Measurements from ENCODE around the gene PAOX. TPM values are rescaled to one million over a fixed set of nuclear protein-coding genes. Genes with fewer than 3 reads are reported as not detected.

Gene PAOX
- total and polyA plus RNA-seq, 9 of the 15 experiments (the other 6 are each of a cell fraction or from before 2014, with no cell fraction given) = 0.80 to 6.4 (median 2.6) TPM

DNA sequence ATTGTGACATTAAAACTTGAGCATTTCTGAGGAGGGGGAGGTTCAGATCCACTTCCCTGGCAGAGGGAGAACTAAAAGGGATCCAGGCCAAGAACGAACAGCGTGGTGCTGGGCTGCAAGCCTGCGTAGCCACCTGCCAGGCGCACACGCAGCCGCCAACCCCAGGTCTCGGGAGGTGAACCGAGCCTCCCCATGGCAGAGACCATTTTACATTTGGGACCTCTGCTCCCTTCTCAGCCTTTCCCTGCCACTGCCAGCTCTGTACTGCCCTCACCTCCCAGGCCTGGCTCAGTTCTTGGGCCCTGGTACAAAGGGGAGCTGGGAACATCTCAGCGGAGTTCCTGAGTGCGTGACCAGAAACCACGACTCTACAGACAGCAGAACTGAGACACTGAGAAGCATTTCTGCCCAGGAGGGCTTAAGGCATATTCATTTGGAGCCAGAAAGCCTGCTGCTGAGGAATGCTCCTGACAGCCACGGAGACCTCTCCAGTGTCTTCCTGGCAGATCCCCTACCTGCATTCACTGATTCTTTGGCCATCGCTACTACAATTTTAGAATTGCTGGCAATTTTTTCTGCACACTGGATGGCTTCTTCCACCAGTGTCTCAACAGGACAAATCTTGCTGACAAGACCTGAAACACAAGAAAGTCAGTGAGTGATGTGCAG is 13.5 kb upstream of the PAOX start:
- ATAC-seq = no peak
- in situ Hi-C loops (cut with MboI) = no loop called here
- TF ChIP-seq, protein P1, sequence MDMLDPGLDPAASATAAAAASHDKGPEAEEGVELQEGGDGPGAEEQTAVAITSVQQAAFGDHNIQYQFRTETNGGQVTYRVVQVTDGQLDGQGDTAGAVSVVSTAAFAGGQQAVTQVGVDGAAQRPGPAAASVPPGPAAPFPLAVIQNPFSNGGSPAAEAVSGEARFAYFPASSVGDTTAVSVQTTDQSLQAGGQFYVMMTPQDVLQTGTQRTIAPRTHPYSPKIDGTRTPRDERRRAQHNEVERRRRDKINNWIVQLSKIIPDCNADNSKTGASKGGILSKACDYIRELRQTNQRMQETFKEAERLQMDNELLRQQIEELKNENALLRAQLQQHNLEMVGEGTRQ (CRISPR knock-in tag; IDR thresholded peaks at IDR 0.05) = no peak
- TF ChIP-seq RBFOX2 (IDR thresholded peaks at IDR 0.05; ENCODE audit: low read depth, low read length) = 0 out of 2 replicates have a peak, but pooled peaks have one; percentile 4

DNA sequence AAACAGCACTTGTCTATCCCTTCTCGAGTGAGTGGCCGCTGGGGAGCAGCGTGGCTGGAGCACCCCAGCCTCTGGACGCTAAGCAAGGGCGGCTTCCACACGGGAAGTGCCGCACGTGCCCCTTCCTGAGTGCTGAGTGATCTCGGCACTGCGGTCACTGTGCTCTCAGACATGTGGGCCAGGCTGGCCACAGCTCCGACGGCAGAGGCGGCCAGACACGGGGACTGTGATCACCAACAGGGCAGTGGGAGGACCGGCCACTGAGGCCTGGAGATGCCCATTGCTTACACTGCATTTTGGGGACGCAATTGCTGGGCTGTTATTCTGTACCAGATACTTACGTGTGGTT is 13.0 kb upstream of the PAOX start:
- Histone ChIP-seq H3K4me1 (replicated peaks in 1 of 2; ENCODE audit: control insufficient read depth in 2 of 2, insufficient read depth in 2 of 2, low read length in 2 of 2) (peaks cover 0 to 7% of the 10 kb centered on the region in 2 experiments; a peak in 1 of 5 replicates), H3K9ac (ENCODE audit: insufficient read depth in 1 of 2, low read depth in 2 of 2, low read length in 2 of 2) (no peak overlapping the region)

More for the DNA sequence above, 13.5 kb upstream of the PAOX start:
- WGBS (ENCODE audit: insufficient coverage, low coverage, missing lambda C conversion rate) = 100% methylated on average over 5 of the region's 13 CpGs
- Histone ChIP-seq H3K9me3 (replicated peaks; ENCODE audit: control insufficient read depth, insufficient read depth, low read depth, low read length) (no peaks in the 10 kb centered on the region), H3K36me3 (ENCODE audit: control insufficient read depth, insufficient read depth, low read length) (peaks cover 70% of the 10 kb centered on the region; the same call in 2 of the 3 replicates), H3K27ac (ENCODE audit: extremely low read depth, low read depth, low read length) (no peak overlapping the region), H3K4me3 (no peak overlapping the region), H3K4me2 (ENCODE audit: insufficient read depth, low read length) (no peak overlapping the region), H3K79me2 (ENCODE audit: control insufficient read depth, insufficient read depth, low read length) (no peaks in the 10 kb centered on the region), H3K4me1 (replicated peaks in 1 of 2; ENCODE audit: control insufficient read depth in 2 of 2, insufficient read depth in 2 of 2, low read length in 2 of 2) (peaks cover 3 to 8% of the 10 kb centered on the region in 2 experiments; a peak in 3 of 5 replicates), H3K9ac (ENCODE audit: insufficient read depth in 1 of 2, low read depth in 2 of 2, low read length in 2 of 2) (no peak overlapping the region), H3K9me1 (ENCODE audit: control insufficient read depth, insufficient read depth, low read length) (no peaks in the 10 kb centered on the region), H2AFZ (ENCODE audit: low read depth, low read length) (no peak overlapping the region), H3K27me3 (ENCODE audit: control insufficient read depth in 2 of 2, insufficient read depth in 2 of 2, low read length in 2 of 2) (no peaks in the 10 kb centered on the region), H4K20me1 (replicated peaks; ENCODE audit: control insufficient read depth, insufficient read depth, low read length) (0 out of 2 replicates have a peak, but pooled peaks cover 3% of the 10 kb centered on the region)
- POLR2A ChIA-PET = no interaction called here
- DNase-seq (ENCODE audit: extremely low read depth in 1 of 4, low spot score in 3 of 4) = no peak
- no TSS peak for BruUV-seq (replicated peaks)
- no peak for FAIRE-seq
- intact Hi-C loops (cut with micrococcal nuclease) = no loop called here
- CTCF ChIA-PET (ENCODE audit: low intra/inter-chr PET ratio) = no interaction called here

More for the DNA sequence above, 13.0 kb upstream of the PAOX start:
- Histone ChIP-seq H3K9me1 (ENCODE audit: control insufficient read depth, insufficient read depth, low read length) (no peaks in the 10 kb centered on the region), H3K79me2 (ENCODE audit: control insufficient read depth, insufficient read depth, low read length) (no peaks in the 10 kb centered on the region), H3K27ac (ENCODE audit: extremely low read depth, low read depth, low read length) (no peak overlapping the region), H3K4me2 (ENCODE audit: insufficient read depth, low read length) (no peak overlapping the region), H4K20me1 (replicated peaks; ENCODE audit: control insufficient read depth, insufficient read depth, low read length) (0 out of 2 replicates have a peak, but pooled peaks cover 3% of the 10 kb centered on the region), H2AFZ (ENCODE audit: low read depth, low read length) (no peak overlapping the region), H3K27me3 (ENCODE audit: control insufficient read depth in 2 of 2, insufficient read depth in 2 of 2, low read length in 2 of 2) (no peaks in the 10 kb centered on the region), H3K4me3 (no peak overlapping the region), H3K9me3 (replicated peaks; ENCODE audit: control insufficient read depth, insufficient read depth, low read depth, low read length) (no peaks in the 10 kb centered on the region), H3K36me3 (ENCODE audit: control insufficient read depth, insufficient read depth, low read length) (peaks cover 73% of the 10 kb centered on the region; the same call in 2 of the 3 replicates)
- no peak for FAIRE-seq
- no peak for ATAC-seq
- 86% methylated on average over 11 of the region's 17 CpGs for WGBS (ENCODE audit: insufficient coverage, low coverage, missing lambda C conversion rate)
- intact Hi-C loops (cut with micrococcal nuclease) = no loop called here
- POLR2A ChIA-PET = no interaction called here
- no peak for DNase-seq (ENCODE audit: extremely low read depth in 1 of 4, low spot score in 3 of 4)
- no TSS peak for BruUV-seq (replicated peaks)
- in situ Hi-C loops (cut with MboI) = no loop called here
- TF ChIP-seq NCOA2 (IDR thresholded peaks at IDR 0.05; ENCODE audit: partially characterized antibody in 2 of 2) (no peak), ZNF282 (CRISPR knock-in tag; IDR thresholded peaks at IDR 0.05) (no peak), POLR3A (IDR thresholded peaks at IDR 0.05; ENCODE audit: borderline replicate concordance, extremely low read depth, insufficient read depth, insufficient read length) (no peak)
- TF ChIP-seq, protein P2, sequence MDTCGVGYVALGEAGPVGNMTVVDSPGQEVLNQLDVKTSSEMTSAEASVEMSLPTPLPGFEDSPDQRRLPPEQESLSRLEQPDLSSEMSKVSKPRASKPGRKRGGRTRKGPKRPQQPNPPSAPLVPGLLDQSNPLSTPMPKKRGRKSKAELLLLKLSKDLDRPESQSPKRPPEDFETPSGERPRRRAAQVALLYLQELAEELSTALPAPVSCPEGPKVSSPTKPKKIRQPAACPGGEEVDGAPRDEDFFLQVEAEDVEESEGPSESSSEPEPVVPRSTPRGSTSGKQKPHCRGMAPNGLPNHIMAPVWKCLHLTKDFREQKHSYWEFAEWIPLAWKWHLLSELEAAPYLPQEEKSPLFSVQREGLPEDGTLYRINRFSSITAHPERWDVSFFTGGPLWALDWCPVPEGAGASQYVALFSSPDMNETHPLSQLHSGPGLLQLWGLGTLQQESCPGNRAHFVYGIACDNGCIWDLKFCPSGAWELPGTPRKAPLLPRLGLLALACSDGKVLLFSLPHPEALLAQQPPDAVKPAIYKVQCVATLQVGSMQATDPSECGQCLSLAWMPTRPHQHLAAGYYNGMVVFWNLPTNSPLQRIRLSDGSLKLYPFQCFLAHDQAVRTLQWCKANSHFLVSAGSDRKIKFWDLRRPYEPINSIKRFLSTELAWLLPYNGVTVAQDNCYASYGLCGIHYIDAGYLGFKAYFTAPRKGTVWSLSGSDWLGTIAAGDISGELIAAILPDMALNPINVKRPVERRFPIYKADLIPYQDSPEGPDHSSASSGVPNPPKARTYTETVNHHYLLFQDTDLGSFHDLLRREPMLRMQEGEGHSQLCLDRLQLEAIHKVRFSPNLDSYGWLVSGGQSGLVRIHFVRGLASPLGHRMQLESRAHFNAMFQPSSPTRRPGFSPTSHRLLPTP (IDR thresholded peaks at IDR 0.05; ENCODE audit: borderline replicate concordance, extremely low read depth, insufficient read length) = no peak
- TF ChIP-seq, protein P3, sequence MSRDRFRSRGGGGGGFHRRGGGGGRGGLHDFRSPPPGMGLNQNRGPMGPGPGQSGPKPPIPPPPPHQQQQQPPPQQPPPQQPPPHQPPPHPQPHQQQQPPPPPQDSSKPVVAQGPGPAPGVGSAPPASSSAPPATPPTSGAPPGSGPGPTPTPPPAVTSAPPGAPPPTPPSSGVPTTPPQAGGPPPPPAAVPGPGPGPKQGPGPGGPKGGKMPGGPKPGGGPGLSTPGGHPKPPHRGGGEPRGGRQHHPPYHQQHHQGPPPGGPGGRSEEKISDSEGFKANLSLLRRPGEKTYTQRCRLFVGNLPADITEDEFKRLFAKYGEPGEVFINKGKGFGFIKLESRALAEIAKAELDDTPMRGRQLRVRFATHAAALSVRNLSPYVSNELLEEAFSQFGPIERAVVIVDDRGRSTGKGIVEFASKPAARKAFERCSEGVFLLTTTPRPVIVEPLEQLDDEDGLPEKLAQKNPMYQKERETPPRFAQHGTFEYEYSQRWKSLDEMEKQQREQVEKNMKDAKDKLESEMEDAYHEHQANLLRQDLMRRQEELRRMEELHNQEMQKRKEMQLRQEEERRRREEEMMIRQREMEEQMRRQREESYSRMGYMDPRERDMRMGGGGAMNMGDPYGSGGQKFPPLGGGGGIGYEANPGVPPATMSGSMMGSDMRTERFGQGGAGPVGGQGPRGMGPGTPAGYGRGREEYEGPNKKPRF (IDR thresholded peaks at IDR 0.05; ENCODE audit: low read depth, low read length) = no peak
- CTCF ChIA-PET (ENCODE audit: low intra/inter-chr PET ratio) = no interaction called here

Measured in K562 (cell line).